Measurements from ENCODE around the gene NFE2L1. TPM values are rescaled to one million over a fixed set of nuclear protein-coding genes. Genes with fewer than 3 reads are reported as not detected.
A peak's percentile ranks its signal among the peaks of the same experiment; 100 is the strongest.
"Not testable (repeated sequence)": the region's sequence is repeated elsewhere in the genome, so short reads cannot be mapped to it uniquely, and the experiment has no call there.

NFE2L1 gene
- total RNA-seq, 2 donors from 2014 or later, result 214 to 237 TPM

GRCh38 chr17:48026502-48027321 lies 21.4 kb upstream of the NFE2L1 start:
- Mint-ChIP-seq H3K4me1 (ENCODE audit: low read depth) (peaks cover 38% of the 10 kb centered on the region), H3K9me3 (no peaks in the 10 kb centered on the region), H3K36me3 (ENCODE audit: insufficient read depth in 2 of 2) (peaks cover 0 to 3% of the 10 kb centered on the region in 2 donors), H3K27ac (no peak overlapping the region), H3K4me3 (peak overlapping the region in 1 of 2 donors; percentile 87), H3K27me3 (ENCODE audit: low read depth) (peaks cover 43% of the 10 kb centered on the region)
- ATAC-seq (replicated peaks in 1 of 2) (peak; percentile 23 to 30), DNase-seq (peak; percentile 79 to 85)

- Mint-ChIP-seq H3K36me3 (ENCODE audit: insufficient read depth in 2 of 2) (peaks cover 0 to 3% of the 10 kb centered on the region in 2 donors), H3K4me3 (no peak overlapping the region), H3K27me3 (ENCODE audit: low read depth) (peaks cover 43% of the 10 kb centered on the region), H3K27ac (no peak overlapping the region), H3K9me3 (no peaks in the 10 kb centered on the region), H3K4me1 (ENCODE audit: low read depth) (peaks cover 38% of the 10 kb centered on the region)
- ATAC-seq (replicated peaks in 1 of 2) (no peak), DNase-seq (no peak)
Observed at GRCh38 chr17:48027322-48027981, 20.7 kb upstream of the NFE2L1 start.

DNA sequence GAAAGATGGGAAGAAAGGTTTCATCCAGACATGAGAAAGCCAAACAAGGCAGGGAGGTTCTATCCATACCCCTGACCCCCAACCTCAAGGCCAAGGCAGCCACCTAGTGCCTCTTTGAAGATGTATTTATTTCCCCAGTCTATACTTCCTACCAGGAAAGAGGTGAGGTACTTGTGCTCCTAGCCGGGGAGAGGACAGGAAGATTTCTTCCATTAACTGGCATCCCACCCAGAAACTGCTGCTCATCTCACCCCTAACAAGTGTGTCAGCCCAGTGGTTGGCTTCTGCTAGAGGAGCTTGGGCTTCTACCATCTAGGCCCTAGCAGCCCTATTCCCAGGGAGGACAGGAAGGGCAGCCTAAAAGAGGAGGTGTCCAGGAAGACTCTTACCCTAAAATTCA lies 19.4 kb upstream of the NFE2L1 start:
- H3K36me3 Mint-ChIP-seq (ENCODE audit: insufficient read depth in 2 of 2), result peaks cover 0 to 3% of the 10 kb centered on the region in 2 donors
- no peak overlapping the region for H3K4me3 Mint-ChIP-seq
- peaks cover 33% of the 10 kb centered on the region for H3K4me1 Mint-ChIP-seq (ENCODE audit: low read depth)
- DNase-seq (no peak), ATAC-seq (replicated peaks in 1 of 2) (no peak)
- H3K27ac Mint-ChIP-seq, result no peak overlapping the region
- H3K27me3 Mint-ChIP-seq (ENCODE audit: low read depth), result peaks cover 44% of the 10 kb centered on the region
- no peaks in the 10 kb centered on the region for H3K9me3 Mint-ChIP-seq

DNA sequence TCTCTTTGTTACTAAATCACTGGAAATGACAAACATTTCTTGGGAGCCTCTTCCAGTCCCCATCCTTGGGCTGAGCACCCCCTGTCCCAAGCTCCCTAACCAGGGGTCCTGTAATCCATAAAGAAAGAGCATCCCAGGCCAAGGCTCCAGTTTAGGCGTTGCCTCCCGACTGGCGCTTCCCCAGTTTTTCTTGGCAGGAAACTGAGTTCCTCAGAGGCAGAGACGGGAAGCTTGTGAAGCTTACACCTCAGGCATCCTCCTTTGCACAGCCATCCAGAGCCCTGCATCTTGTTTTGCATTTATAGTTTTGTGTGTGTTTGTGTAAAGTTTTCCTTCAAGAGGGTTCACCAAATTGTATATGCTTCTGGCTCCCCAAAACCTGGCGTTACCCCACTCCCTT lies 17.6 kb upstream of the NFE2L1 start:
- H3K9me3 Mint-ChIP-seq, result no peaks in the 10 kb centered on the region
- no peak overlapping the region for H3K4me3 Mint-ChIP-seq
- H3K27ac Mint-ChIP-seq, result no peak overlapping the region
- H3K27me3 Mint-ChIP-seq (ENCODE audit: low read depth), result peaks cover 35% of the 10 kb centered on the region
- H3K36me3 Mint-ChIP-seq (ENCODE audit: insufficient read depth in 2 of 2), result no peaks in the 10 kb centered on the region
- DNase-seq, result no peak
- ATAC-seq (replicated peaks in 1 of 2), result no peak
- peaks cover 17% of the 10 kb centered on the region for H3K4me1 Mint-ChIP-seq (ENCODE audit: low read depth)

DNA sequence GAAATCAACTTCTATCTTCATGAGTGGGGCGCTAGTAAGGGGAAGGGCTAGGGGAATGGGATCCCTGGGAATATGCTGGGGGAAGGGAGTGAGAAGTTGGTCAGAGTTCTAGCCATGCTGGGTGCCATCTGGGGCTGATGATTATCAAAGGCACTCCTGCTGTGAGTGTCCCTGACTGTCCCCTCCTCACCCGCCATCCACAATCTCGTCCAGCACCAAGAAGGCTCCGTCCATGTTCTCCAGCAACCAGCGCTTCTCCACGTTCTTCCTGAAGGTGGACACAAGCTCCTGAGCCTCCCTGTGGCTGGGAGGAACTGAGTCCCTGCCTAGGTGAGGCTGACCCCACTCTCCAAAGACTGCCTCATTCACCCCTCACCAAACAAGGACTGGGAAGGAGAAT lies 16.2 kb upstream of the NFE2L1 start:
- no peaks in the 10 kb centered on the region for H3K36me3 Mint-ChIP-seq (ENCODE audit: insufficient read depth in 2 of 2)
- no peak overlapping the region for H3K27ac Mint-ChIP-seq
- H3K4me1 Mint-ChIP-seq (ENCODE audit: low read depth), result peaks cover 9% of the 10 kb centered on the region
- H3K9me3 Mint-ChIP-seq, result no peaks in the 10 kb centered on the region
- ATAC-seq (replicated peaks in 1 of 2), result no peak
- DNase-seq, result no peak
- H3K4me3 Mint-ChIP-seq, result no peak overlapping the region
- H3K27me3 Mint-ChIP-seq (ENCODE audit: low read depth), result peaks cover 35% of the 10 kb centered on the region

- Mint-ChIP-seq H3K4me1 (ENCODE audit: low read depth) (peaks cover 15% of the 10 kb centered on the region), H3K27me3 (ENCODE audit: low read depth) (peaks cover 35% of the 10 kb centered on the region)
- not testable (repeated sequence) for DNase-seq; H3K9me3 Mint-ChIP-seq; H3K36me3 Mint-ChIP-seq (ENCODE audit: insufficient read depth in 2 of 2); H3K4me3 Mint-ChIP-seq; ATAC-seq (replicated peaks in 1 of 2); H3K27ac Mint-ChIP-seq
Observed at GRCh38 chr17:48034734-48035133, 13.4 kb upstream of the NFE2L1 start.

- Mint-ChIP-seq H3K27ac (no peak overlapping the region), H3K27me3 (ENCODE audit: low read depth) (peaks cover 33% of the 10 kb centered on the region), H3K4me1 (ENCODE audit: low read depth) (peaks cover 15% of the 10 kb centered on the region), H3K36me3 (ENCODE audit: insufficient read depth in 2 of 2) (peaks cover 0 to 2% of the 10 kb centered on the region in 2 donors), H3K9me3 (no peaks in the 10 kb centered on the region), H3K4me3 (peak overlapping the region; percentile 80 to 84)
- DNase-seq, result no peak
- ATAC-seq (replicated peaks in 1 of 2), result no peak
Observed at GRCh38 chr17:48036693-48037035, 11.5 kb upstream of the NFE2L1 start.

- Mint-ChIP-seq H3K9me3 (no peaks in the 10 kb centered on the region), H3K27me3 (ENCODE audit: low read depth) (peaks cover 27% of the 10 kb centered on the region), H3K4me1 (ENCODE audit: low read depth) (peaks cover 15% of the 10 kb centered on the region), H3K4me3 (peak within 1 kb of the TSS; percentile 80 to 96), H3K36me3 (ENCODE audit: insufficient read depth in 2 of 2) (peaks cover 0 to 2% of the 10 kb centered on the region in 2 donors), H3K27ac (peak within 1 kb of the TSS; percentile 23)
- DNase-seq (peak; percentile 81 to 83), ATAC-seq (replicated peaks in 1 of 2) (peak; percentile 93 to 96)
Observed at GRCh38 chr17:48037036-48037837, 10.9 kb upstream of the NFE2L1 start, which contains the start of gene COPZ2. TSS of gene COPZ2 (minus strand) at chr17:48037797. CDS start at chr17:48037777, 20 bp downstream.

- no peak for DNase-seq
- Mint-ChIP-seq H3K27me3 (ENCODE audit: low read depth) (peaks cover 21% of the 10 kb centered on the region), H3K9me3 (no peaks in the 10 kb centered on the region), H3K4me3 (peak overlapping the region; percentile 77 to 96), H3K36me3 (ENCODE audit: insufficient read depth in 2 of 2) (peaks cover 0 to 2% of the 10 kb centered on the region in 2 donors), H3K4me1 (ENCODE audit: low read depth) (peaks cover 16% of the 10 kb centered on the region), H3K27ac (peak overlapping the region; percentile 23)
- ATAC-seq (replicated peaks in 1 of 2), result peak; percentile 18 to 27
Observed at GRCh38 chr17:48037838-48038323, 10.3 kb upstream of the NFE2L1 start.

DNA sequence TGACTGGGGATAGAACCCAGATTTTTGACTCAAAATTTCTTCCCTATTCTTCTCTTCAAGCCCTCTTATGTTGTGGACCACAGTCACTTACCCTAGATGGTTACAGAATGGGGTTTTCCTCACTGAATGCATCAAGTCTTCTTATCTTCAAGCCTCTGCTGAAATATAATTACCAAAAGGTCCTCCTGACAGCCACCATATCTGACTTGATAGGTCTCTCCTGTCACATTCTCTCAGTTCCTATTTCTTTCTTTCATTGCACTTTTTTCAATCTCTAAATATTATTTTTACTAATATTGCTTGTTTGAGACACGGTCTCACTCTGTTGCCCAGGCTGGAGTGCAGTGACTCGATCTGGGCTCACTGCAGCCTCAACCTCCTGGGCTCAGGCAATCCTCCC lies 9.5 kb upstream of the NFE2L1 start:
- ATAC-seq (replicated peaks in 1 of 2), result no peak
- H3K9me3 Mint-ChIP-seq, result no peaks in the 10 kb centered on the region
- H3K4me3 Mint-ChIP-seq, result peak overlapping the region; percentile 77 to 96
- H3K27ac Mint-ChIP-seq, result no peak overlapping the region
- peaks cover 0 to 2% of the 10 kb centered on the region in 2 donors for H3K36me3 Mint-ChIP-seq (ENCODE audit: insufficient read depth in 2 of 2)
- peaks cover 13% of the 10 kb centered on the region for H3K27me3 Mint-ChIP-seq (ENCODE audit: low read depth)
- no peak for DNase-seq
- H3K4me1 Mint-ChIP-seq (ENCODE audit: low read depth), result peaks cover 24% of the 10 kb centered on the region

DNA sequence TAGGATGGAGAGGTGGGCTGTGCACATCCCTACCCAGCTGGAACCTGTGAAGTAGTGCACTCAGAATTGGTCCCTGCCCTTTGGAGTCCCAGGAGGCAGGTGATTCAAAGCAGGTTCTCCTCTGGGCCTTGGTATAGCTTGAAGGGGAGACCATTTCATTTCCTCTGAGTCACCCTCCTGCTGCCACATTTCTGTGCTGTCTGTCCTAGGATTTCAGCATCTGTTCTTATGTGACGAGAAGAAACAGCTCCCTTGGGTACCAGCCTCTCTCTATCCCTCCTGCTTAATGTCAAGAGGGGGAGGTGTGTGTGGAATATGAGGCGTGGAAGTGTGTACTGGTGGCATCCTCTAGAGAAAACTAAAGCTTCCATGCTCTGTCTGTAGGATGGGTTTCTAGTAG lies 5.0 kb upstream of the NFE2L1 start:
- DNase-seq (no peak), ATAC-seq (replicated peaks in 1 of 2) (no peak)
- H3K27ac Mint-ChIP-seq, result no peak overlapping the region
- no peaks in the 10 kb centered on the region for H3K9me3 Mint-ChIP-seq
- peaks cover 30% of the 10 kb centered on the region for H3K4me1 Mint-ChIP-seq (ENCODE audit: low read depth)
- peaks cover 7% of the 10 kb centered on the region for H3K27me3 Mint-ChIP-seq (ENCODE audit: low read depth)
- peaks cover 0 to 8% of the 10 kb centered on the region in 2 donors for H3K36me3 Mint-ChIP-seq (ENCODE audit: insufficient read depth in 2 of 2)
- no peak overlapping the region for H3K4me3 Mint-ChIP-seq

GRCh38 chr17:48044851-48045250 lies 3.3 kb upstream of the NFE2L1 start:
- ATAC-seq (replicated peaks in 1 of 2) (no peak), DNase-seq (no peak)
- no peak overlapping the region for H3K27ac Mint-ChIP-seq
- H3K9me3 Mint-ChIP-seq, result no peaks in the 10 kb centered on the region
- H3K4me1 Mint-ChIP-seq (ENCODE audit: low read depth), result peaks cover 28% of the 10 kb centered on the region
- H3K27me3 Mint-ChIP-seq (ENCODE audit: low read depth), result no peaks in the 10 kb centered on the region
- H3K4me3 Mint-ChIP-seq, result peak overlapping the region in 1 of 2 donors; percentile 4
- peaks cover 4 to 18% of the 10 kb centered on the region in 2 donors for H3K36me3 Mint-ChIP-seq (ENCODE audit: insufficient read depth in 2 of 2)
